ENCODE results near the gene MYO10. TPM values are rescaled to one million over a fixed set of nuclear protein-coding genes. Genes with fewer than 3 reads are reported as not detected.

The MYO10 gene
- total RNA-seq, 4 donors from 2014 or later = 21.0 to 29.8 (median 27.3) TPM

DNA sequence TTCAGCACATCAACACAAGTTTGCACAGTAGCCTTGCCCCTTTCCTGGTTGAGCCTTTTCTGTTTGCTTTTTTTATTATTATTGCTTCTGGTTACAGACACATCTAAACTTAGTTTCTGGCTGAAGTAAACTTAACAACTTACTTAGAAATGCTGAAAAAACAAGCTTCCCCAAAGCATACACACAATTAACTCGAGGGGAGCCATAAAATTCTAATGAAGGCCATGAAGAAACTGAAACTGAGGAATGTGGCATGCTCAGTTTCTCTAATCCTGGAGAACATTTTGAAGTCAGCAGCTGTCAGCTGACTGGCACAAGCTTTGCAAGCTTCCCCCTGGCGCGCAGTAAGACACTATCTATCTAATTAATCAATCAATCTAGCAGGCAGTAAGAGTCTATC, 3.7 kb downstream of the MYO10 start:
- DNase-seq = no peak
- H3K27me3 ChIP-seq = peaks cover 0 to 24% (median 0%) of the 10 kb centered on the region in 4 donors
- intact Hi-C loops (cut with DNase I) = loop anchor here (10.0 kb wide), 2 partner anchors 148 to 202 kb away; no protein-coding TSS in a partner anchor
- no peaks in the 10 kb centered on the region for H3K9me3 ChIP-seq
- no peak overlapping the region for H3K4me3 ChIP-seq
- no peak for TF ChIP-seq POLR2A (IDR thresholded peaks at IDR 0.05)
- no peak for TF ChIP-seq CTCF (IDR thresholded peaks at IDR 0.05)
- H3K27ac ChIP-seq = no peak overlapping the region
- WGBS, 2 donors = 71% methylated on average over 3 of the region's 3 CpGs
- H3K4me1 ChIP-seq = peaks cover 0 to 64% (median 17%) of the 10 kb centered on the region in 3 donors
- H3K36me3 ChIP-seq = no peaks in the 10 kb centered on the region

DNA sequence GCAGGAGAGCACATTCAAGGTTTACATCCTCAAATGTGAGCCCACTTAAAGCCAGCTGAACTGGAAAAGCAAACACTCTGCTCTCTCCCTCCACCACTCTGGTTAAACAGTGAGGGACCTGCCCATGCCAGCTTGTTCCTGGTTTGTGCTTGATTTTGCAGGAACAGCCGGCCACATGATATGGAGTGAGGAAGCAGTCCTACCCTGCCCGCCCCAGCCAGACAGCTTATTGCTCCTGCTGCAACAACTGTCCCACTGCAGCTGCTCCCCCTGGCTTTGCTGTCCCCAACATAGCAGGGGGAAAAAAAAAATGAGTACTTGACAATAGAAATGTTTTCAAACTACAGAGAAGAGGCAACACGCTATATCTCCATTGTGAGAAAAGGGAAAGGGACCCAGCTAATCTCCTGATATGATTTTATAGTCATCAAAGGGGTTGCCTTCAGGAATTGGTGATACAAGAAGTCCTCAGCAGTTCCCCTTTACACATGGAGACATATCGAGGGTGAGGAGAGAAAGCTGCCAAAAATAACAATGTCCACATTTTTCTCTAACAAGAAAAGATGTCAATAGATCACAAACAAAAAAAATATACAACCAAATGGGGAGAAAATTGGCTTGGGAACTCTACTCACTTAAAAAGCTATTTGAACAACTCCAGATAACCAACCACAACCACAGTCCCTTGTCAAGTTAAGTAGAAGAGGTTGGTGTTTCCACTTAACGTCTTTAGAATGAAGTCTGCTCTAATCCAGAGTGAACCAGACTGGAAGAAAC, 4.6 kb downstream of the MYO10 start:
- Histone ChIP-seq H3K27ac (no peak overlapping the region), H3K9me3 (no peaks in the 10 kb centered on the region), H3K36me3 (no peaks in the 10 kb centered on the region), H3K4me3 (no peak overlapping the region), H3K27me3 (peaks cover 0 to 20% (median 0%) of the 10 kb centered on the region in 4 donors), H3K4me1 (peaks cover 0 to 56% (median 17%) of the 10 kb centered on the region in 3 donors)
- peak in 1 of 6 experiments; percentile 15 for TF ChIP-seq CTCF (IDR thresholded peaks at IDR 0.05)
- no peak for TF ChIP-seq POLR2A (IDR thresholded peaks at IDR 0.05)
- DNase-seq = no peak
- 38 to 52% methylated on average over 4 to 5 of the region's 5 CpGs for WGBS, 2 donors
- intact Hi-C loops (cut with DNase I) = loop anchor here (10.0 kb wide), 2 partner anchors 147 to 203 kb away; no protein-coding TSS in a partner anchor

DNA sequence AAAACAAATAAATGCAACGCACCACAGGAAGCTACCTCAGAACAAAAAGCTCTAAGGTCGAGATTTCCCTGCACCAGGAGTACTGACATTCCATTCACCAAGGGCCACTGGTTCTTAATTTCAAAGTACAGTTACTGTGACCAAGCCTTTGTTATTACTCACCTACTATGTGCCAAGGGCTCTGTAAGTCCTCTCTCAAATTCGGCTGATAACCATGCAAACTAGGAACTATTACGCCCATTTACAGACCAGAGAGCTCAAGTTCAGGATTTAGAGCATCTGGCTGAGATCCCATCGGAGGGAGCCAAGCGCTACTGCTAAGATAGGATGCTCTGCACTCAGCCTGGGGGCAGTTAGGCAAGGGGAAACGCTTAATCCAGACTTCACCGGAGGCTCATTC, 5.6 kb downstream of the MYO10 start:
- intact Hi-C loops (cut with DNase I) = loop anchor here (10.0 kb wide), 2 partner anchors 146 to 204 kb away; no protein-coding TSS in a partner anchor
- H3K9me3 ChIP-seq = no peaks in the 10 kb centered on the region
- H3K4me3 ChIP-seq = no peak overlapping the region
- no peaks in the 10 kb centered on the region for H3K36me3 ChIP-seq
- TF ChIP-seq CTCF (IDR thresholded peaks at IDR 0.05) = no peak
- TF ChIP-seq POLR2A (IDR thresholded peaks at IDR 0.05) = no peak
- 65 to 84% methylated on average over 7 to 8 of the region's 8 CpGs for WGBS, 2 donors
- H3K27me3 ChIP-seq = peaks cover 0 to 18% (median 0%) of the 10 kb centered on the region in 4 donors
- peaks cover 0 to 48% (median 17%) of the 10 kb centered on the region in 3 donors for H3K4me1 ChIP-seq
- no peak for DNase-seq
- H3K27ac ChIP-seq = no peak overlapping the region

DNA sequence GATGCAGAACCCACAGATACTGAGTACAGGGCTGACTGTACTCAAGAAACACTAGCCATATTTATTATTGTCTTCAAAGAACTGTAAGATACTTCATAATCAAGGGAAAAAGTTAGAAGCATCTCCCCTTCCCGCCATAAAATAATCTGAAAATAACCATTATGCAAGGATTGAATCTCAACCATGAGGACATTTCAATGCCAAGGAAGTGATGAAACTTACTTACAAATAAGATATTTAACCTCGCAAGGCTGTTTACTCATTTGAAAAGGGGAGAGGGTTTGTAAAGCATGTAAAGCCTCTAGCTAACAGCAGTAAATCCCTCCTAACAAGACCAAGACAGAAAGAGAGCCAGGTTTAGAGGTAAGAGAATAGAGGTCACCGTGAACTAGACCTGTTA, 6.3 kb downstream of the MYO10 start:
- DNase-seq = no peak
- Histone ChIP-seq H3K27ac (no peak overlapping the region), H3K36me3 (no peaks in the 10 kb centered on the region), H3K4me3 (no peak overlapping the region), H3K27me3 (peaks cover 0 to 12% (median 0%) of the 10 kb centered on the region in 4 donors), H3K9me3 (no peaks in the 10 kb centered on the region), H3K4me1 (peaks cover 0 to 41% (median 17%) of the 10 kb centered on the region in 3 donors)
- 82 to 85% methylated on average over 3 of the region's 3 CpGs for WGBS, 2 donors
- TF ChIP-seq CTCF (IDR thresholded peaks at IDR 0.05) (no peak), POLR2A (IDR thresholded peaks at IDR 0.05) (no peak)
- intact Hi-C loops (cut with DNase I) = loop anchor here (10.0 kb wide), 2 partner anchors 145 to 205 kb away; no protein-coding TSS in a partner anchor

DNA sequence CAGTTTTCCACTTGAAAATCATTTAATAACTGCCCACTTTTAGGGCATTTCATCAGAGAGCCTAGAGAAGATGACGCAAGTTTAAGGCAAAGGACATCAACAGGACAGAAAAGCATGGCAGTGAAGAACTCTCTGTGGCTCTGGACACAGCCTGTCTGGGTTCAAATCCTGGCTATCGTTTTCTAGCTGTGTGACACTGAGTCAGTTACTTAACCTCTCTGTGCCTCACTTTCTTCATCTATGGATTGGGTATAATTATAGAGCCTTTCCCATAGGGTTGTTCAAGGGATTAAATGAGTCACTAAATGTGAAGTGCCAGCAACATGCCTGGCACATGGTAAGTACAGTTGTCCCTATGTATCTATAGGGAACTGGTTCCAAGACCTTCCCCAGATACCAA, 6.7 kb downstream of the MYO10 start:
- no peaks in the 10 kb centered on the region for H3K36me3 ChIP-seq
- H3K4me1 ChIP-seq = peaks cover 0 to 37% (median 17%) of the 10 kb centered on the region in 3 donors
- H3K4me3 ChIP-seq = no peak overlapping the region
- H3K9me3 ChIP-seq = no peaks in the 10 kb centered on the region
- intact Hi-C loops (cut with DNase I) = no loop called here
- H3K27ac ChIP-seq = no peak overlapping the region
- no peak for TF ChIP-seq POLR2A (IDR thresholded peaks at IDR 0.05)
- TF ChIP-seq CTCF (IDR thresholded peaks at IDR 0.05) = no peak
- peaks cover 0 to 8% (median 0%) of the 10 kb centered on the region in 4 donors for H3K27me3 ChIP-seq
- WGBS, 2 donors = 100% methylated on average over 2 of the region's 2 CpGs
- DNase-seq = no peak
